ENCODE results near the gene CMTR2. TPM values are rescaled to one million over a fixed set of nuclear protein-coding genes. Genes with fewer than 3 reads are reported as not detected.
"Not testable (repeated sequence)": the region's sequence is repeated elsewhere in the genome, so short reads cannot be mapped to it uniquely, and the experiment has no call there.

CMTR2 gene
- total RNA-seq, 1 donor from 2014 or later = 22.8 TPM

DNA sequence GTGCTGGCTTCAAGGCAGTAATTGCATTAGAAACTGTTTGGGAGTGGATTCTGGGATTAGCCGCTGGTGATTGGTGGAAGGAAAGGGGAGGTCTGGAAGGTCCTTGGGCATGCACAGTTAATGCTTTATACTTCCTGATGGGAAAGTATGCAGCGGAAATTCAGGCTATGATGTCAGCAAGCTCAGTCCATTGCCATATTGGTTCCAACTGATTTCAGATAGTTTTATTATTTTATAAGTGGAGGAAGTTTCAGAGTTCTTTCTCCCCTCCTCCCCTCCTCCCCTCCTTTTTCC, 8.1 kb upstream of the CMTR2 start:
- TF ChIP-seq, protein P1, sequence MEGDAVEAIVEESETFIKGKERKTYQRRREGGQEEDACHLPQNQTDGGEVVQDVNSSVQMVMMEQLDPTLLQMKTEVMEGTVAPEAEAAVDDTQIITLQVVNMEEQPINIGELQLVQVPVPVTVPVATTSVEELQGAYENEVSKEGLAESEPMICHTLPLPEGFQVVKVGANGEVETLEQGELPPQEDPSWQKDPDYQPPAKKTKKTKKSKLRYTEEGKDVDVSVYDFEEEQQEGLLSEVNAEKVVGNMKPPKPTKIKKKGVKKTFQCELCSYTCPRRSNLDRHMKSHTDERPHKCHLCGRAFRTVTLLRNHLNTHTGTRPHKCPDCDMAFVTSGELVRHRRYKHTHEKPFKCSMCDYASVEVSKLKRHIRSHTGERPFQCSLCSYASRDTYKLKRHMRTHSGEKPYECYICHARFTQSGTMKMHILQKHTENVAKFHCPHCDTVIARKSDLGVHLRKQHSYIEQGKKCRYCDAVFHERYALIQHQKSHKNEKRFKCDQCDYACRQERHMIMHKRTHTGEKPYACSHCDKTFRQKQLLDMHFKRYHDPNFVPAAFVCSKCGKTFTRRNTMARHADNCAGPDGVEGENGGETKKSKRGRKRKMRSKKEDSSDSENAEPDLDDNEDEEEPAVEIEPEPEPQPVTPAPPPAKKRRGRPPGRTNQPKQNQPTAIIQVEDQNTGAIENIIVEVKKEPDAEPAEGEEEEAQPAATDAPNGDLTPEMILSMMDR (IDR thresholded peaks at IDR 0.05) = no peak
- Mint-ChIP-seq H3K4me1 (ENCODE audit: unreplicated experiment) (no peaks in the 10 kb centered on the region), H3K9me3 (ENCODE audit: unreplicated experiment) (no peaks in the 10 kb centered on the region), H3K36me3 (ENCODE audit: unreplicated experiment) (no peaks in the 10 kb centered on the region), H3K27me3 (ENCODE audit: unreplicated experiment) (peaks cover 15% of the 10 kb centered on the region), H3K27ac (ENCODE audit: unreplicated experiment) (no peak overlapping the region), H3K4me3 (ENCODE audit: unreplicated experiment) (no peak overlapping the region)
- no peak for DNase-seq (ENCODE audit: extremely low spot score, unreplicated experiment)

DNA sequence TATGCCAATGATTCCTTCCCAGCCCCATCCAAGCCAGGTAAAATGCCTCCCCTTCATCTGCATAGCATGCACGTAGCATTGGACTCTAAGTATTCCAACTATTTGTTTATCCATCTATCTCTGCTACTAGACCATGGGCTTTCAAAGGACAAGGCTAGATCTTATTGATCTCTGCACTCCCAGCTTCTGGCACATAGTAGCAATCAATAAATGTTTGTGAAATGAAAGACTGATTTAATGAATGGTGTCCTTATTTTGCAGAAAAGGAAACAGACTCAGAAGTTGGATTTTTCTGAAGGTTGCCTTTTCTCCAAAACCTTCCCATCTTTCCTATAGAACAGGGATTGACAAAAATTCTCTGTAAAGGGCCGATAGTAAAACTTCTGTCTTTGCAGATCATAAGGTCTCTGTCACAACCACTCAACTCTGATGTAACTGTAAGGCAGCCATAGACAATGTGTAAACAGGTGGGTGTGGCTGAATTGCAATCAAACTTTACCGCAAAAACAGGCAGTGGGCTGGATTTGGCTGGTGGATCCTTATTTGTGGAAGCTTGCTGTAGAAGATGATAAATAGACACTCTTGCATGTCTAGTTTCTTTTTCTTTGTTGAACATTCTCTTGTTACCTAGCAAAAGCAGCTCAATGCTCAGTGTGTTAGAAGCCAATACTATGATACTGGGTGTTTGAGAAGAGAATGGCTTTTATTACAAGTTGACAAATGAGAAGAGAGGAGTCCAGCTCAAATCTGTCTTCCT, 7.6 kb upstream of the CMTR2 start:
- H3K9me3 Mint-ChIP-seq (ENCODE audit: unreplicated experiment) = no peaks in the 10 kb centered on the region

DNA sequence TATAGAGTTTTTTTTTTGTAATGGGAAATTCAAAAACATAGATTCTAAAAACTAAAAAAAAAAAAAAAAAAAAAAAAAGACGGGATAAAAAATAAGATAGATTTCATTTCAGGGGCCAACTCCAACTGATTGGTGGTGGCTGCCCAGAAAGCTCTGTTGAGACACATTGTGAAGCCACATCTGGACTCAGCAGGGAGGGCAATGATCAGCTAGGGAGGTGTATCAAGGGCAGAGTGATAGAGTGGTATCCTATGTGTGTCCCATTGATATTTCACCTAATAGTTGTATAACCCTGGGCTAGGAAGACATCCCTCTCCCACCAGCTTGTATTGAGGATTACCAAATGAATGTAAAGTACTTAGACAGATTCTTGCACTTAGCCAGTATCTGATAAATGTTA, 6.7 kb upstream of the CMTR2 start:
- Mint-ChIP-seq H3K27me3 (ENCODE audit: unreplicated experiment) (peaks cover 17% of the 10 kb centered on the region), H3K9me3 (ENCODE audit: unreplicated experiment) (no peaks in the 10 kb centered on the region), H3K4me3 (ENCODE audit: unreplicated experiment) (no peak overlapping the region), H3K27ac (ENCODE audit: unreplicated experiment) (no peak overlapping the region), H3K4me1 (ENCODE audit: unreplicated experiment) (no peaks in the 10 kb centered on the region), H3K36me3 (ENCODE audit: unreplicated experiment) (no peaks in the 10 kb centered on the region)
- no peak for DNase-seq (ENCODE audit: extremely low spot score, unreplicated experiment)
- TF ChIP-seq, protein P1 (IDR thresholded peaks at IDR 0.05) = no peak

More for the DNA sequence above, 7.6 kb upstream of the CMTR2 start:
- TF ChIP-seq, protein P1 (IDR thresholded peaks at IDR 0.05) = no peak
- no peak for DNase-seq (ENCODE audit: extremely low spot score, unreplicated experiment)
- H3K36me3 Mint-ChIP-seq (ENCODE audit: unreplicated experiment) = no peaks in the 10 kb centered on the region
- no peak overlapping the region for H3K27ac Mint-ChIP-seq (ENCODE audit: unreplicated experiment)
- no peaks in the 10 kb centered on the region for H3K4me1 Mint-ChIP-seq (ENCODE audit: unreplicated experiment)
- no peak overlapping the region for H3K4me3 Mint-ChIP-seq (ENCODE audit: unreplicated experiment)
- H3K27me3 Mint-ChIP-seq (ENCODE audit: unreplicated experiment) = peaks cover 15% of the 10 kb centered on the region

DNA sequence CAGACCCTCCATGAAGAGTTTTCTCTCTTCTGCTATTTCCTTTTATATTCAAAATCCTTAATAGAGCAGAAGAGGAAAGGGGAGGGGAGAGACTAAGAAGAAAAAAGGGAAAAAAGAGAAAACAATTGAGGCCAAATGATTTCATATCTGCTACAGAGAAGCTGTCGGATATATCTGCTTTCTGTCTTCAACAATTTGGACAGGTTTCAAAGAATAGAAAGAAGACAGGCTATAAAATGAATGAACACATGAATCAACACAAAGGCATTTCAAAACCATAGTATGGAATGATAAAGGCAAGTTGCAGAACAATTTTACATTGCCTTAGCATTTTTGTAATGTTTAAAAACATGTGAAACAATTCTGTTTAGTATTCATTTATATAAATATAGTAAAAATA, 4.7 kb upstream of the CMTR2 start:
- no peaks in the 10 kb centered on the region for H3K36me3 Mint-ChIP-seq (ENCODE audit: unreplicated experiment)
- peaks cover 17% of the 10 kb centered on the region for H3K27me3 Mint-ChIP-seq (ENCODE audit: unreplicated experiment)
- no peak overlapping the region for H3K4me3 Mint-ChIP-seq (ENCODE audit: unreplicated experiment)
- TF ChIP-seq, protein P1 (IDR thresholded peaks at IDR 0.05) = no peak
- H3K9me3 Mint-ChIP-seq (ENCODE audit: unreplicated experiment) = no peaks in the 10 kb centered on the region
- H3K4me1 Mint-ChIP-seq (ENCODE audit: unreplicated experiment) = no peaks in the 10 kb centered on the region
- no peak for DNase-seq (ENCODE audit: extremely low spot score, unreplicated experiment)
- H3K27ac Mint-ChIP-seq (ENCODE audit: unreplicated experiment) = no peak overlapping the region

DNA sequence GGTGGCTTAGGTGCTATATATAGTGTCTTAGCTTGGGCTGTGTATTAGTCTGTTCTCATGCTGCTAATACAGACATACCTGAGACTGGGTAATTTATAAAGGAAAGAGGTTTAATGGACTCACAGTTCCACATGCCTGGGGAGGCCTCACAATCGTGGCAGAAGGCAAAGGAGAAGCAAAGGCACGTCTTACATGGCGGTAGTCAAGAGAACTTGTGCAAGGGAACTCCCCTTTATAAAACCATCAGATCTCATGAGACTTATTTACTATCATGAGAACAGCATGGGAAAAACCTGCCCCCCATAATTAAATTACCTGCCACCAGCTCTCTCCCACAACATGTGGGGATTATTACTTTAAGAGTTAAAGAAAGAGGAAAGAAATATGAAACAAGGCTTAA, 2.9 kb upstream of the CMTR2 start:
- Mint-ChIP-seq H3K27me3 (ENCODE audit: unreplicated experiment) (peaks cover 17% of the 10 kb centered on the region), H3K4me1 (ENCODE audit: unreplicated experiment) (peaks cover 12% of the 10 kb centered on the region)
- not testable (repeated sequence) for H3K36me3 Mint-ChIP-seq (ENCODE audit: unreplicated experiment); DNase-seq (ENCODE audit: extremely low spot score, unreplicated experiment); H3K27ac Mint-ChIP-seq (ENCODE audit: unreplicated experiment); H3K4me3 Mint-ChIP-seq (ENCODE audit: unreplicated experiment); H3K9me3 Mint-ChIP-seq (ENCODE audit: unreplicated experiment)

DNA sequence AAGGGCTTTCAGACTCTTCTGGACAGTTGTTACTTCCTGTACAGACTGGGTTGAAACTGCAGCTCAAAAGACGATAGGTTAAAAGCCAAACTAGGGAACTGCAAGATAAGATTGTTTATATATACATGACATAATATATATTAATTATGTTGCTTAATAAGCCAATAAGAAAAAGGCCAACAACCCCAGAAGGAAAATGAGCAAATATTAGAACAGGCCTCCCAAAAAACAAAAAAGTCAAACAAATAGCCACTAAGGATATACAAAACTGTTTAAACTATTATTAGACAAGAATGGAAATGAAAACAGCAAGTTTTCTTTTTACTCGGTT, 495 bp upstream of the CMTR2 start:
- peaks cover 21% of the 10 kb centered on the region for H3K36me3 Mint-ChIP-seq (ENCODE audit: unreplicated experiment)
- DNase-seq (ENCODE audit: extremely low spot score, unreplicated experiment) = no peak
- TF ChIP-seq, protein P1 (IDR thresholded peaks at IDR 0.05) = no peak
- H3K4me1 Mint-ChIP-seq (ENCODE audit: unreplicated experiment) = peaks cover 15% of the 10 kb centered on the region
- H3K27ac Mint-ChIP-seq (ENCODE audit: unreplicated experiment) = peak overlapping the region; percentile 90
- peak overlapping the region; percentile 78 for H3K4me3 Mint-ChIP-seq (ENCODE audit: unreplicated experiment)
- peaks cover 14% of the 10 kb centered on the region for H3K27me3 Mint-ChIP-seq (ENCODE audit: unreplicated experiment)
- H3K9me3 Mint-ChIP-seq (ENCODE audit: unreplicated experiment) = peaks cover 6% of the 10 kb centered on the region
